Activated B cell treated with CpG ODN at 0.5 μM for 24 hours (primary cell): ENCODE data around the gene DYNC1I1. TPM values are rescaled to one million over a fixed set of nuclear protein-coding genes. Genes with fewer than 3 reads are reported as not detected.

ENCODE experiments used
- ATAC-seq: fragments of 200-7000 bp; cut with Tn5 transposase; one replicate; pipeline ENCODE4 v1.10.0; 2021; ENCODE audit warnings: low read depth, mild to moderate bottlenecking, moderate library complexity
- CTCF ChIA-PET: fragments of 350-600 bp; sonication (Branson Sonifier 250); formaldehyde crosslinking; loops from one replicate; lab custom pipeline; 2021; ENCODE audit warnings: antibody characterized with exemption; lab: Charles Lee
- POLR2A ChIA-PET: fragments of 350-600 bp; sonication (Branson Sonifier 250); formaldehyde crosslinking; loops from one replicate; lab custom pipeline; 2021; ENCODE audit warnings: antibody characterized with exemption; lab: Charles Lee
- DNase-seq: peaks from one replicate; pipeline ENCODE4 v3.0.0; 2022
- H3K27ac Mint-ChIP-seq: one replicate; pipeline ENCODE4 v1.8.0; 2020; ENCODE audit warnings: mixed read lengths
- H3K27me3 Mint-ChIP-seq: one replicate; pipeline ENCODE4 v1.8.0; 2021; ENCODE audit warnings: mixed read lengths
- H3K36me3 Mint-ChIP-seq: one replicate; pipeline ENCODE4 v1.8.0; 2021; ENCODE audit warnings: low read depth, mixed read lengths
- H3K4me1 Mint-ChIP-seq: one replicate; pipeline ENCODE4 v1.8.0; 2021; ENCODE audit warnings: mixed read lengths
- H3K4me3 Mint-ChIP-seq: one replicate; pipeline ENCODE4 v1.8.0; 2020; ENCODE audit warnings: mild to moderate bottlenecking, mixed read lengths
- H3K9me3 Mint-ChIP-seq: one replicate; pipeline ENCODE4 v1.8.0; 2020; ENCODE audit warnings: mixed read lengths
- intact Hi-C: fragments of 100-400 bp; cut with micrococcal nuclease; formaldehyde crosslinking; loops from one replicate; pipeline ENCODE4 v1.15.1; 2024
- total RNA-seq: library from RNA; stranded (reverse); gene quantifications from 2 replicates; pipeline ENCODE4 v1.2.3, GENCODE V29; 2022
- TF ChIP-seq, protein P1 (sequence below): fragments of 200-600 bp; IDR thresholded peaks from one replicate; pipeline ENCODE4 v1.8.0; 2022; ENCODE audit warnings: antibody characterized with exemption, mild to moderate bottlenecking

DYNC1I1 gene
- total RNA-seq, 1 donor from 2014 or later: not detected

GRCh38 chr7:96118449-96119001 is 346.2 kb downstream of the DYNC1I1 start:
- H3K27me3 Mint-ChIP-seq: no peaks in the 10 kb centered on the region
- H3K9me3 Mint-ChIP-seq: no peaks in the 10 kb centered on the region
- DNase-seq (no peak), ATAC-seq (no peak)
- H3K36me3 Mint-ChIP-seq: peaks cover 28% of the 10 kb centered on the region
- TF ChIP-seq, protein P1, sequence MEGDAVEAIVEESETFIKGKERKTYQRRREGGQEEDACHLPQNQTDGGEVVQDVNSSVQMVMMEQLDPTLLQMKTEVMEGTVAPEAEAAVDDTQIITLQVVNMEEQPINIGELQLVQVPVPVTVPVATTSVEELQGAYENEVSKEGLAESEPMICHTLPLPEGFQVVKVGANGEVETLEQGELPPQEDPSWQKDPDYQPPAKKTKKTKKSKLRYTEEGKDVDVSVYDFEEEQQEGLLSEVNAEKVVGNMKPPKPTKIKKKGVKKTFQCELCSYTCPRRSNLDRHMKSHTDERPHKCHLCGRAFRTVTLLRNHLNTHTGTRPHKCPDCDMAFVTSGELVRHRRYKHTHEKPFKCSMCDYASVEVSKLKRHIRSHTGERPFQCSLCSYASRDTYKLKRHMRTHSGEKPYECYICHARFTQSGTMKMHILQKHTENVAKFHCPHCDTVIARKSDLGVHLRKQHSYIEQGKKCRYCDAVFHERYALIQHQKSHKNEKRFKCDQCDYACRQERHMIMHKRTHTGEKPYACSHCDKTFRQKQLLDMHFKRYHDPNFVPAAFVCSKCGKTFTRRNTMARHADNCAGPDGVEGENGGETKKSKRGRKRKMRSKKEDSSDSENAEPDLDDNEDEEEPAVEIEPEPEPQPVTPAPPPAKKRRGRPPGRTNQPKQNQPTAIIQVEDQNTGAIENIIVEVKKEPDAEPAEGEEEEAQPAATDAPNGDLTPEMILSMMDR: no peak
- ChIA-PET CTCF (no interaction called here), POLR2A (no interaction called here)
- H3K27ac Mint-ChIP-seq: no peak overlapping the region
- intact Hi-C loops: no loop called here
- no peak overlapping the region for H3K4me3 Mint-ChIP-seq
- H3K4me1 Mint-ChIP-seq: no peaks in the 10 kb centered on the region

DNA sequence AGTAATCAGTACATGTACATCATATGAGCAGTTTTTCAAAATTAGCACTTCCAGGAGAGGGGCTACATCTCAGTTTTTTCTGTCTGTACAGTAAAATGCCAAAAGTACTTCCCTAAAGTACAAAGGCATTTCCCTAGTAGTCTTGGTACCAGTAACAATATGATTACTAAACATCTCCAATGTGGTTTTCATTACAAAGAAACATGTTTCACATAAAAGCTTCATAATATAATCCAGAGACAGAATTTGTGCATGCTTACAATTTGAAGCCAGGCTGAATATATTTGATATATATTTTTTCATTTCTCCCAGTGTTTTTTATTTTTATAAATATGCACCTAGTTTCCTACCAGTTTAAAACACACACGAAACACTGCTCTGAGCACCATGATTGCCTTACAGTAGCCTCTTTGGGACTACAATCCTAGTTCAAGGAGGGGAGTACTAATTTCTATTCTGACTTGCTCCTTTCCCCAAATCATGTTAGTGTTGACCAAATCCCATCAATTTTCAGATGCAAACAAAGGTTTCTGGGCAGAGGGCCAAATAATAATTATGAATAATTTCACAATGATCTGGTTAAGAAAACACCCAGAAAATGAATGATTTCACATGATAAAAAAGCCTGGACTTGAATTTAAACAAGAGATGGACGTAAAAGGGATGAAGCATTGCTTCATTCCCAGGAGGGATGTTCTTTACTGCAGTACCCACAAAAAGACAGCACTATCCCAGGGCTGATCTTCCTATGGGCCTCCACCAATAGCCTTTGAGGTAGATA is 348.3 kb downstream of the DYNC1I1 start:
- Mint-ChIP-seq H3K4me3 (no peak overlapping the region), H3K36me3 (peaks cover 33% of the 10 kb centered on the region), H3K27ac (no peak overlapping the region), H3K4me1 (no peaks in the 10 kb centered on the region), H3K27me3 (no peaks in the 10 kb centered on the region), H3K9me3 (no peaks in the 10 kb centered on the region)
- intact Hi-C loops: no loop called here
- TF ChIP-seq, protein P1: no peak
- ChIA-PET POLR2A (no interaction called here), CTCF (interaction anchor here (1.0 kb wide), 1 partner anchor 11 kb away, joined by 3 read pairs; no protein-coding TSS in a partner anchor)
- DNase-seq (no peak), ATAC-seq (no peak)

DNA sequence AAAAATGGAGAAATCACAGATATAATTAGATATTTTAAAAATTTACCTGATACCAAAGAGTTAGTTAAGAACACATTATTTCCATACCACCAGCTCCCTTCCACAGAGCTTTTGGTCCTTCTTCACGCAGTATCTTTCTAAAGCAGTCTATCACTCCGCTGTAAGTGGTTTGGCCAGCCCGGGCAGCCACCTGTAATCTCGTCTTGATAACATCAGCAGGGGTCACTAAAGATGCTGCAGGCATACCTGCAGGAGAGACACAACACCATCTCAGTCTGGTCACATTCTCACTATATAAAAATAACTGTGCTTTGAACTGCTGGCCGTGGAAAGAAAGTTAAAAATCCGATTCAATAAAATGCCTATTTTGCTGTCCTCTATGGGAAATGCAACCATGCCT is 349.4 kb downstream of the DYNC1I1 start:
- Mint-ChIP-seq H3K36me3 (peaks cover 38% of the 10 kb centered on the region), H3K4me3 (no peak overlapping the region), H3K27me3 (no peaks in the 10 kb centered on the region), H3K4me1 (no peaks in the 10 kb centered on the region), H3K9me3 (no peaks in the 10 kb centered on the region), H3K27ac (no peak overlapping the region)
- intact Hi-C loops: no loop called here
- POLR2A ChIA-PET: no interaction called here
- ATAC-seq: no peak
- CTCF ChIA-PET: interaction anchor here (1.0 kb wide), 1 partner anchor 10 kb away, joined by 3 read pairs; no protein-coding TSS in a partner anchor
- DNase-seq: no peak
- TF ChIP-seq, protein P1: no peak

DNA sequence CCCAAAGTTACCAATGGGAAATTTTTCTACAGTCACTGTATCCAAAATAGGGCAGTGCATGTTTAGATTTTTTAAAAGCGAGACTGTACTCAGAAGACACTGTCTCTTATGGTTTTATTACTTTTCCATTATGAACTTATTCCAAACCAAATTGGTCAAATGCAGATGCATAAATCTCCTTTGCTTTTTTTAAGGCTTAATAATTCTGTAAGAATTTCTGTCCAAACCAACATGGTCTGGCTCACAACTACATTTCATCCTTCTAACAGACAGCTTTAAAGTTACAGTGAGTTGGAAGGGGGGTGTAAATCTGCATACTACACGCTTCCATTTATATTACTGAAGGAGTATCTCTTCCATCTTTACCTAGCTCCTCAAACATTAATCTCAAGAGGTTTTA is 350.4 kb downstream of the DYNC1I1 start:
- Mint-ChIP-seq H3K36me3 (peaks cover 42% of the 10 kb centered on the region), H3K9me3 (no peaks in the 10 kb centered on the region), H3K27ac (no peak overlapping the region), H3K4me3 (no peak overlapping the region), H3K4me1 (no peaks in the 10 kb centered on the region), H3K27me3 (no peaks in the 10 kb centered on the region)
- CTCF ChIA-PET: no interaction called here
- intact Hi-C loops: no loop called here
- POLR2A ChIA-PET: no interaction called here
- TF ChIP-seq, protein P1: no peak
- no peak for ATAC-seq
- DNase-seq: no peak

GRCh38 chr7:96126382-96126781 is 354.0 kb downstream of the DYNC1I1 start:
- H3K27me3 Mint-ChIP-seq: no peaks in the 10 kb centered on the region
- peaks cover 47% of the 10 kb centered on the region for H3K36me3 Mint-ChIP-seq
- CTCF ChIA-PET: no interaction called here
- no peaks in the 10 kb centered on the region for H3K4me1 Mint-ChIP-seq
- ATAC-seq: no peak
- no peak overlapping the region for H3K4me3 Mint-ChIP-seq
- no peaks in the 10 kb centered on the region for H3K9me3 Mint-ChIP-seq
- TF ChIP-seq, protein P1: no peak
- POLR2A ChIA-PET: no interaction called here
- intact Hi-C loops: no loop called here
- no peak for DNase-seq
- H3K27ac Mint-ChIP-seq: no peak overlapping the region
